HG03135 (cell line): Measurements from ENCODE around the gene GCSH.
"Not testable (repeated sequence)": the region's sequence is repeated elsewhere in the genome, so short reads cannot be mapped to it uniquely, and the experiment has no call there.

Source experiments
- ATAC-seq: cut with Tn5 transposase; IDR thresholded peaks from one replicate; pipeline ENCODE4 v1.9.1; 2021; ENCODE audit warnings: mild to moderate bottlenecking, moderate library complexity; ENCODE audit not compliant: unreplicated experiment

GCSH gene

GRCh38 chr16:81095953-81096714 is at the start of gene GCSH:
TSS of gene GCSH (minus strand) at chr16:81096395. CDS start at chr16:81096278, 117 bp downstream.
- peak; percentile 99 for ATAC-seq

- ATAC-seq, result no peak
Observed at GRCh38 chr16:81143921-81144471, 47.8 kb upstream of the GCSH start.

GRCh38 chr16:81142864-81143263 is 46.7 kb upstream of the GCSH start:
- ATAC-seq, result no peak

GRCh38 chr16:81140930-81141780 is 45.0 kb upstream of the GCSH start:
- no peak for ATAC-seq

- no peak for ATAC-seq
Observed at GRCh38 chr16:81138831-81139557, 42.8 kb upstream of the GCSH start.

GRCh38 chr16:81137754-81138153 is 41.6 kb upstream of the GCSH start:
- no peak for ATAC-seq

- no peak for ATAC-seq
Observed at GRCh38 chr16:81136390-81137335, 40.5 kb upstream of the GCSH start.

- no peak for ATAC-seq
Observed at GRCh38 chr16:81130126-81130525, 33.9 kb upstream of the GCSH start.

- no peak for ATAC-seq
Observed at GRCh38 chr16:81128726-81129524, 32.7 kb upstream of the GCSH start.

GRCh38 chr16:81127051-81127450 is 30.9 kb upstream of the GCSH start:
- no peak for ATAC-seq

- ATAC-seq, result no peak
Observed at GRCh38 chr16:81123092-81123852, 27.1 kb upstream of the GCSH start.

- no peak for ATAC-seq
Observed at GRCh38 chr16:81121474-81121990, 25.3 kb upstream of the GCSH start.

- ATAC-seq, result no peak
Observed at GRCh38 chr16:81117436-81117835, 21.2 kb upstream of the GCSH start.

- no peak for ATAC-seq
Observed at GRCh38 chr16:81116285-81116684, 20.1 kb upstream of the GCSH start.

- no peak for ATAC-seq
Observed at GRCh38 chr16:81112453-81112852, 16.3 kb upstream of the GCSH start.

- ATAC-seq, result not testable (repeated sequence)
Observed at GRCh38 chr16:81109274-81109673, 13.1 kb upstream of the GCSH start.

GRCh38 chr16:81107511-81107910 is 11.3 kb upstream of the GCSH start:
- ATAC-seq, result no peak

- ATAC-seq, result no peak
Observed at GRCh38 chr16:81106826-81107503, 10.8 kb upstream of the GCSH start.
